Measurements from ENCODE around the gene STIM2. TPM values are rescaled to one million over a fixed set of nuclear protein-coding genes. Genes with fewer than 3 reads are reported as not detected.

Gene STIM2
- total RNA-seq (2022; extraction: Qiagen RNA extraction; ENCODE audit: low read depth): 11.3 to 12.6 TPM (median 11.8 TPM) in 5 replicates

DNA sequence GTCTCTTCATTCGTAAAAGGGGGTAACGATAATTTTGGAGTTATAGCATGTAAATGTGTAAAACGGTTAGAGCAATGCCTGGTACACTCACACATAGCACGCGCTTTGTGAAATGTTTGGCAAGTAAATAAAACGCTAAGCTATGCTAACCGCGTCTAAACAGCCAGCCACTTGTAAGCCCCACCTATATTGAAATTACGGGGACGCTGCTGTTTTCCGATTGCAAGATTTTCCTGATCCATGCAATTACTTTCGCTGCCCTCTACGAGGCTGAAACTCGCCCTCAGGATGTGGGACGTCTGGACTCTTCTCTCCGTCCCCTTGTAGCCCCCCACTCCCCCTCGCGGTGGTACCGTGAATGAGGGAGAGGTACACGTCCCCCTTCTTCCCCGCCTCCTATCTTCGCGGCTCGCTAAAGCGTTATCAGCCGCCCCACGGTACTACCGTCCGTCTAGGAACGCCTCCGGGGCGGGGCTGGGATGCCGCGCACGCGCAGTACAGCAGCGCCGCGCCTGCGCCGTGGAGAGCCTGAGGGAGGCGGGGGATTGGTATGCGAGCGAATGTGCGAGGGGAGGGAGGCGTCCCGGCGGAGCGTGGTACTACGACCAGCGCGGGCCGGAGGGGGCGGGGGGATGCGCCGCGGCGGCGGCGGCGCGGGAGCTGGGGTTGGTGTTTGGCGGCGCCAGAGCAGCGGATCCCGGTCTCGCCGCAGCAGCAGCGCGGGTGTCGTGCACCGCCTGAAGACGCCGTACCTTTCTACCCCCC, at the start of gene STIM2:
Gene STIM2 (plus strand): TSS at position 685 of the 765 bp plus-strand sequence.

